ENCODE measurements around the gene GOLGA6B. TPM values are rescaled to one million over a fixed set of nuclear protein-coding genes. Genes with fewer than 3 reads are reported as not detected.

Gene GOLGA6B, protein sequence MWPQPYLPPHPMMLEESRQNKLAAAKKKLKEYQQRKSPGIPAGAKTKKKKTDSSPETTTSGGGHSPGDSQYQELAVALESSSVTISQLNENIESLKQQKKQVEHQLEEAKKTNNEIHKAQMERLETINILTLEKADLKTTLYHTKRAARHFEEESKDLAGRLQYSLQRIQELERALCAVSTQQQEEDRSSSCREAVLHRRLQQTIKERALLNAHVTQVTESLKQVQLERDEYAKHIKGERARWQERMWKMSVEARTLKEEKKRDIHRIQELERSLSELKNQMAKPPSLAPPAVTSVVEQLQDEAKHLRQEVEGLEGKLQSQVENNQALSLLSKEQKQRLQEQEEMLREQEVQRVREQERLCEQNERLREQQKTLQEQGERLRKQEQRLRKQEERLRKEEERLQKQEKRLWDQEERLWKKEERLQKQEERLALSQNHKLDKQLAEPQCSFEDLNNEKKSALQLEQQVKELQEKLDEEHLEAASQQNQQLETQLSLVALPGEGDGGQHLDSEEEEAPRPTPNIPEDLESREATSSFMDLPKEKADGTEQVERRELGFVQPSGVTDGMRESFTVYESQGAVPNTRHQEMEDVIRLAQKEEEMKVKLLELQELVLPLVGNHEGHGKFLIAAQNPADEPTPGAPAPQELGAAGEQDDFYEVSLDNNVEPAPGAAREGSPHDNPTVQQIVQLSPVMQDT
- not detected in 2 replicates for total RNA-seq

DNA sequence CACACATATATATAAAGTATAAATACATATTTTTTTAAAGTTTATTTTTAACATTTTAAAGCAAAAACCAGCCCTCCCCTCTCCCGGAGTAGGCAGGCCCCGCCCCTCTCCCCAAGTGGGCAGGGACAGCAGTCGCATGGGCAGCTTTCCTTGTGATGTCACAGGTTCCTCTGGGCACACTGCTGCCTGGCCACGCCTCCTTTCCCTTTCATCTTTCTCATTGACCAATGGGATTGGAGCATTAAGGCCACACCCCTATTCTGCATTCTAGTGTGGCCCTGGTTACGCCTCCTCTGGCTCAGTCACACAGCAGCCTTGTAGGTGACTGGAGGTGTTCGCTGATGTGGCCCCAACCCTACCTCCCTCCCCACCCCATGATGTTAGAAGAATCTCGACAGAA is at the start of gene GOLGA6B:
TSS of gene GOLGA6B (plus strand) at position 301 of the 400 bp plus-strand sequence. CDS start at position 342, 41 bp downstream.

DNA sequence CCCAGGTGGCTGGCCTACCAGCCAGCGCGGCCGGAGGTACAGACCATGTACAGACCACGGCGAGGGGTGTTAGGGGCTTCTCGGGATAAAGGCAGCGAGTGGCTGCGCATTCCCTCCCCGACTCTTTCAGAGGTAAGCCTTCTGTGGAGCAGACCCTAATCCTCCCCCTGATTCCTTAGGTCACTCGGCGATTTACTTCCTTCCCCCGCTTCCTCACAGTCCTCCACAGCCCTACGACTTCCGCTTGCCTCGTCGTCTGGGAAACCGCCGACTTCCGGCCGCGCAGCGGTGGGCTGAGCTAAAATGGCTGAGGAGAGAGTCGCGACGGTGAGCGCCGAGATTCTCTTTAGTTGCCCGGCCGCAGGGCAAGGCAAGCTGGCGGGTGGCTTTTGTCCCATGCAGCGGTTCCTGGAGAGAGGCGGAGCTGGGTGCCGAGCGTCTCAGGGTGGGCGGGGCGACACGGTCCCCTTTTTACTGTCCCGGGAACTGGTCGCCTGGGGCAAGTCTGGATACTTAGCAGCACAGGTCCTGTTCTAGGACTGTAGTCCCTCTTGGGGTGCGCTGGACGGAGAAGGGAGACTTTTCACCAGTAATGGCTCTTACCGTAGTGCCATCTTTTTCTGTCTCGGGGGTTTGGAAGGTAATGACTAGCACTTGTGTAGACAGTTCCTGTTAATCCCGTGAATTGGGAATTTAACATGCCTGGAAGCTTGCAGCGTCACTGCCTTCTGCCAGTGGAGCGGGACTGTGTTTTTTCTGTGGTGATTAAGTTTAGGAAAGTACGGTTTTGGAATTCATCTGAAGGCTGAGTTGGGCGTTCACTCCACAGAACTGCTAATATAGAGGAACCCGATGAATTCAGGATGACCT is 31.7 kb downstream of the GOLGA6B start, which contains the start of the genes BBS4 and HIGD2B:
TSS of gene BBS4 (plus strand) at position 283 of the 870 bp plus-strand sequence. CDS start at position 304, 21 bp downstream.
TSS of gene HIGD2B (minus strand) at position 258 of the 870 bp plus-strand sequence. CDS start 9,808 bp downstream, outside the sequence.

Small RNA genes lying within 50 kb of the gene (small RNA-seq; reads per million reads assigned to genes)
- not detected for gene RN7SL853P

Other genes starting within 250 kb of the GOLGA6B start
- 41.0 and 58.9 TPM in 2 replicates for gene ARIH1, start 180.4 kb upstream of the GOLGA6B start, total RNA-seq
- not detected in 2 replicates for gene HIGD2B, start 31.5 kb downstream of the GOLGA6B start, total RNA-seq
- gene BBS4, start 31.5 kb downstream of the GOLGA6B start, total RNA-seq: 28.9 and 33.8 TPM in 2 replicates
- 56.5 and 71.9 TPM in 2 replicates for gene ADPGK, start 129.1 kb downstream of the GOLGA6B start, total RNA-seq